Panc1 (cell line): Measurements from ENCODE around the gene NYAP1. TPM values are rescaled to one million over a fixed set of nuclear protein-coding genes. Genes with fewer than 3 reads are reported as not detected.

Experiments
- ATAC-seq: fragments of 200-7000 bp; cut with Tn5 transposase; 2 replicates; pipeline ENCODE4 v1.9.1; 2020; ENCODE audit warnings: mild to moderate bottlenecking, moderate library complexity
- BruUV-seq: library from RNA; stranded (reverse); fragments of 400-500 nt; replicated peaks from 2 replicates; lab custom pipeline; 2021; lab: Mats Ljungman, UMichigan
- CTCF ChIA-PET: fragments of 300-600 bp; sonication (Branson Sonifier 250); formaldehyde crosslinking; loops from one replicate; lab custom pipeline; 2022; ENCODE audit warnings: antibody characterized with exemption; lab: Charles Lee
- POLR2A ChIA-PET: fragments of 300-600 bp; sonication (Branson Sonifier 250); formaldehyde crosslinking; loops from one replicate; lab custom pipeline; 2022; ENCODE audit warnings: antibody characterized with exemption; lab: Charles Lee
- DNase-seq: peaks from one replicate; pipeline ENCODE4 v3.0.0-alpha.2; 2010; ENCODE audit warnings: low read depth, low spot score
- H3K27ac ChIP-seq: 2 replicates; pipeline ENCODE4 v1.5.1; 2011; ENCODE audit warnings: mild to moderate bottlenecking, low read length, inconsistent platforms
- H3K27me3 ChIP-seq: fragments of 200-500 bp; sonication (Bioruptor generic); 2 replicates; pipeline ENCODE4 v1.6.0; 2014; ENCODE audit warnings: low read length, inconsistent platforms; ENCODE audit not compliant: control insufficient read depth, insufficient read depth
- H3K36me3 ChIP-seq: fragments of 200-500 bp; sonication (Bioruptor generic); 2 replicates; pipeline ENCODE4 v1.5.1; 2014; ENCODE audit warnings: inconsistent platforms, mild to moderate bottlenecking, low read length, moderate library complexity; ENCODE audit not compliant: control insufficient read depth, insufficient read depth
- H3K4me1 ChIP-seq: 2 replicates; pipeline ENCODE4 v1.5.1; 2011; ENCODE audit warnings: inconsistent platforms, mild to moderate bottlenecking, low read length, moderate library complexity; ENCODE audit not compliant: control insufficient read depth, insufficient read depth
- H3K4me3 ChIP-seq, 2 experiments: 2 replicates each; pipeline ENCODE4 v1.5.1; 2011 to 2012; ENCODE audit warnings: low read depth in 2 of 2, low read length in 2 of 2, mild to moderate bottlenecking in 2 of 2, inconsistent platforms in 1 of 2, moderate library complexity in 1 of 2
- H3K9me3 ChIP-seq: fragments of 200-500 bp; sonication (Bioruptor generic); 2 replicates; pipeline ENCODE4 v1.5.1; 2014; ENCODE audit warnings: low read depth, mild to moderate bottlenecking, inconsistent platforms, low read length, moderate library complexity; ENCODE audit not compliant: control insufficient read depth, insufficient read depth
- POLR2AphosphoS5 ChIP-seq: IDR thresholded peaks from 2 replicates; pipeline ENCODE4 v1.6.1; 2012; ENCODE audit warnings: mild to moderate bottlenecking, low read depth, low read length, moderate library complexity
- REST ChIP-seq, 2 experiments: IDR thresholded peaks; 2 replicates each; pipeline ENCODE4 v1.6.1; 2011 to 2012; ENCODE audit warnings: low read depth in 2 of 2, control low read depth in 1 of 2, low read length in 1 of 2, mild to moderate bottlenecking in 1 of 2, moderate library complexity in 1 of 2; ENCODE audit not compliant: insufficient read depth in 1 of 2
- SIN3A ChIP-seq: IDR thresholded peaks from 2 replicates; pipeline ENCODE4 v1.6.1; 2012; ENCODE audit warnings: low read depth, mild to moderate bottlenecking, low read length, moderate library complexity, borderline replicate concordance; ENCODE audit not compliant: insufficient read depth
- TCF7L2 ChIP-seq: IDR thresholded peaks from 2 replicates; pipeline ENCODE4 v1.6.1; 2011; ENCODE audit warnings: mild to moderate bottlenecking, low read depth, low read length, inconsistent platforms
- in situ Hi-C: cut with HindIII; loops from 2 replicates; pipeline ENCODE4 v1.10.0; 2016; ENCODE audit warnings: low sequenced_read_pairs, low pct_unique_long_range_greater_than_20kb
- intact Hi-C: fragments of 100-400 bp; cut with micrococcal nuclease; formaldehyde crosslinking; loops from one replicate; pipeline ENCODE4 v1.10.0; 2022; ENCODE audit not compliant: unreplicated experiment
- total RNA-seq: library from RNA; stranded (reverse); gene quantifications from one replicate; pipeline ENCODE4 v1.2.1, GENCODE V29; 2021; ENCODE audit not compliant: unreplicated experiment
- TF ChIP-seq, protein P1 (sequence below): fragments of 450-650 bp; IDR thresholded peaks from 2 replicates; pipeline ENCODE4 v1.5.1; 2017; ENCODE audit warnings: mild to moderate bottlenecking

NYAP1 gene
- total RNA-seq, 1 experiment from 2014 or later = 4.0 TPM

DNA sequence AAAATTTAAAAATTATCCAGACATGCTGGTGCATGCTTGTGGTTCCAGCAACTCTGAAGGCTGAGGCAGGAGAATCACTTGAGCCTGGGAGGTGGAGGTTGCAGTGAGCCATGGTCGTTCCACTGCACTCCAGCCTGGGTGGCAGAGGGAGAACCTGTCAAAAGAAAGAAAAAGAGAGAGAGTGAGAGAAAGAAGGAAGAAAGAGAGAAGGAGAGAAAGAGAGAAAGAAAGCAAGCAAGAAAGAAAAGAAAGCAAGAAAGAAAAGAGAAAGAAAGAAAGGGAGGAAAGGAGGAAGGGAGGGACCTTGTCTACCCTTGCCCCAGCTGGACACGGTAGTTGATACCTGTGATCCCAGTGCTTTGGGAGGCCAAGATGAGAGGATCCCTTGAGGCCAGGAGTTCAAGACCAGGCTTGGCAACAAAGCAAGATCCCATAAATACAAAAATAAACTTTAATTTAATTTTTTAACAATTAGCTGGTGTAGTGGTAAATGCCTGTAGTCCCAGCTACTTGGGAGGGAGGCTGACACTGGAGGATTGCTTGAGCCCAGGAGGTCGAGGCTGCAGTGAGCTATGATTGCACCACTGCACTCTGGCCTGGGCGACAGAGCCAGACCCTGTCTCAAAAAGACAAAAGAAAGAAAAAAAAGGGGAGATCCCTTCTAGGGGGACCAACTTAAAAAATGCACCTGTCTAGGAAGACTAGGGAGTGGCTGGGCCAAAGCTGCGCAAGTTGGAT is 9.2 kb downstream of the NYAP1 start:
- in situ Hi-C loops (no loop called here), intact Hi-C loops (no loop called here)
- Histone ChIP-seq H3K4me1 (no peaks in the 10 kb centered on the region), H3K4me3 (no peak overlapping the region), H3K27me3 (no peaks in the 10 kb centered on the region), H3K36me3 (no peaks in the 10 kb centered on the region), H3K9me3 (no peaks in the 10 kb centered on the region), H3K27ac (no peak overlapping the region)
- TF ChIP-seq SIN3A (no peak), TCF7L2 (no peak), POLR2AphosphoS5 (no peak), REST (IDR thresholded peaks at IDR 0.05; ENCODE audit: insufficient read depth in 1 of 2, low read depth in 2 of 2, low read length in 1 of 2) (no peak)
- TF ChIP-seq, protein P1, sequence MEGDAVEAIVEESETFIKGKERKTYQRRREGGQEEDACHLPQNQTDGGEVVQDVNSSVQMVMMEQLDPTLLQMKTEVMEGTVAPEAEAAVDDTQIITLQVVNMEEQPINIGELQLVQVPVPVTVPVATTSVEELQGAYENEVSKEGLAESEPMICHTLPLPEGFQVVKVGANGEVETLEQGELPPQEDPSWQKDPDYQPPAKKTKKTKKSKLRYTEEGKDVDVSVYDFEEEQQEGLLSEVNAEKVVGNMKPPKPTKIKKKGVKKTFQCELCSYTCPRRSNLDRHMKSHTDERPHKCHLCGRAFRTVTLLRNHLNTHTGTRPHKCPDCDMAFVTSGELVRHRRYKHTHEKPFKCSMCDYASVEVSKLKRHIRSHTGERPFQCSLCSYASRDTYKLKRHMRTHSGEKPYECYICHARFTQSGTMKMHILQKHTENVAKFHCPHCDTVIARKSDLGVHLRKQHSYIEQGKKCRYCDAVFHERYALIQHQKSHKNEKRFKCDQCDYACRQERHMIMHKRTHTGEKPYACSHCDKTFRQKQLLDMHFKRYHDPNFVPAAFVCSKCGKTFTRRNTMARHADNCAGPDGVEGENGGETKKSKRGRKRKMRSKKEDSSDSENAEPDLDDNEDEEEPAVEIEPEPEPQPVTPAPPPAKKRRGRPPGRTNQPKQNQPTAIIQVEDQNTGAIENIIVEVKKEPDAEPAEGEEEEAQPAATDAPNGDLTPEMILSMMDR = no peak
- POLR2A ChIA-PET = interaction anchor here (0.6 kb wide), 1 partner anchor 46 kb away, joined by 10 read pairs; the partner anchor contains the start of gene AGFG2
- BruUV-seq = no TSS peak
- ATAC-seq = no peak
- DNase-seq = no peak
- CTCF ChIA-PET = no interaction called here

DNA sequence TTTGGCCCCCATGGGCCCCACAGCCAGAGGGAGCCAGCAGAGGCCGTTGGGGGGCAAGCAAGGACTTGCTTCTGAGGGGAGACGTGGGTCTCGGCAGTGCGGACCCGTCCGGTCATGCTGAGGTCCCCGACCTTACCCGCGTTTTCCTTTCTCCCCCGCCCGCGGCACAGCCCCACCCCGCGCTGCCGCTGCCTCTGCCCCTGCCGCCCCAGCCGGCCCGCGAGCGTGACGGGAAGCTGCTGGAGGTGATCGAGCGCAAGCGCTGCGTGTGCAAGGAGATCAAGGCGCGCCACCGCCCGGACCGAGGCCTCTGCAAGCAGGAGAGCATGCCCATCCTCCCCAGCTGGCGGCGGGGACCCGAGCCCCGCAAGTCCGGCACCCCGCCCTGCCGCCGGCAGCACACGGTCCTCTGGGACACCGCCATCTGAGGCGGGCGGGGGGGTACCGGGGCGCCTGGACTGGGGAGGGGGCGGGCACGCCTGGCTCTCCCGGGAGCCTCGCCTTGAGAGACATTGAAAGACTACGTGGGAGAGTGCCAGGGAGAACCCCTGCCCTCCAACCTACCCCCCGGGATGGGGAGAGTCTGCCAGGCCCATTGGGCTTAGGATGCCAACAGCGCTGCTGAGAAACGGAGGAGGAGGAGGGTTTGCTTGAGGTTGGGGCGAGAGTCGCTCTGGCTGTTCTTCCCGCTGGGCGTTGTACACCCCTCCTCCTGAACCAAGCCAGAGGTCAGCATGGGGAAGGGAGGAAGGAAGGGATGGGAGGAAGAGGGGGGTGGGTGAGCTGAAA is 9.9 kb downstream of the NYAP1 start:
- ATAC-seq (no peak), DNase-seq (no peak)
- no peak for TF ChIP-seq SIN3A
- no peak for TF ChIP-seq TCF7L2
- TF ChIP-seq, protein P1 = no peak
- no peak for TF ChIP-seq POLR2AphosphoS5
- TF ChIP-seq REST (IDR thresholded peaks at IDR 0.05; ENCODE audit: insufficient read depth in 1 of 2, low read depth in 2 of 2, low read length in 1 of 2) = no peak
- Histone ChIP-seq H3K27me3 (no peaks in the 10 kb centered on the region), H3K27ac (no peak overlapping the region), H3K9me3 (no peaks in the 10 kb centered on the region), H3K4me1 (no peaks in the 10 kb centered on the region), H3K36me3 (no peaks in the 10 kb centered on the region), H3K4me3 (no peak overlapping the region)
- ChIA-PET POLR2A (interaction anchor here (0.5 to 0.6 kb wide), 2 partner anchors 46 to 92 kb away, joined by 3 to 10 read pairs; partner anchors contain the start of gene AGFG2), CTCF (no interaction called here)
- BruUV-seq = no TSS peak
- in situ Hi-C loops (no loop called here), intact Hi-C loops (no loop called here)
